ENCODE results near the gene ZBTB2. TPM values are rescaled to one million over a fixed set of nuclear protein-coding genes. Genes with fewer than 3 reads are reported as not detected.
"Not testable (repeated sequence)": the region's sequence is repeated elsewhere in the genome, so short reads cannot be mapped to it uniquely, and the experiment has no call there.

ZBTB2 gene
- total RNA-seq, 3 donors from 2014 or later (not counting 1 experiment from before 2014, with no cell fraction given), result 27.4 to 36.9 (median 29.9) TPM

DNA sequence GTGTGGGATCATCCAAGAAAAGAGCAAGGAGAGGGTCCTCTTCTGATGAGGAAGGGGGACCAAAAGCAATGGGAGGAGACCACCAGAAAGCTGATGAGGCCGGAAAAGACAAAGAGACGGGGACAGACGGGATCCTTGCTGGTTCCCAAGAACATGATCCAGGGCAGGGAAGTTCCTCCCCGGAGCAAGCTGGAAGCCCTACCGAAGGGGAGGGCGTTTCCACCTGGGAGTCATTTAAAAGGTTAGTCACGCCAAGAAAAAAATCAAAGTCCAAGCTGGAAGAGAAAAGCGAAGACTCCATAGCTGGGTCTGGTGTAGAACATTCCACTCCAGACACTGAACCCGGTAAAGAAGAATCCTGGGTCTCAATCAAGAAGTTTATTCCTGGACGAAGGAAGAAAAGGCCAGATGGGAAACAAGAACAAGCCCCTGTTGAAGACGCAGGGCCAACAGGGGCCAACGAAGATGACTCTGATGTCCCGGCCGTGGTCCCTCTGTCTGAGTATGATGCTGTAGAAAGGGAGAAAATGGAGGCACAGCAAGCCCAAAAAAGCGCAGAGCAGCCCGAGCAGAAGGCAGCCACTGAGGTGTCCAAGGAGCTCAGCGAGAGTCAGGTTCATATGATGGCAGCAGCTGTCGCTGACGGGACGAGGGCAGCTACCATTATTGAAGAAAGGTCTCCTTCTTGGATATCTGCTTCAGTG, 40.8 kb downstream of the ZBTB2 start:
- Mint-ChIP-seq H3K4me3 (no peak overlapping the region), H3K27ac (no peak overlapping the region), H3K9me3 (no peaks in the 10 kb centered on the region), H3K27me3 (ENCODE audit: low read depth in 2 of 2) (no peaks in the 10 kb centered on the region), H3K36me3 (no peaks in the 10 kb centered on the region), H3K4me1 (no peaks in the 10 kb centered on the region)
- no peaks in the 10 kb centered on the region for H3K4me1 ChIP-seq (ENCODE audit: control insufficient read depth, insufficient read depth, low read length)
- no peaks in the 10 kb centered on the region for H3K36me3 ChIP-seq (ENCODE audit: control insufficient read depth, insufficient read depth, low read length)
- no peaks in the 10 kb centered on the region for H3K27me3 ChIP-seq (ENCODE audit: control insufficient read depth, insufficient read depth, low read length)
- H3K9me3 ChIP-seq (ENCODE audit: control insufficient read depth, insufficient read depth, low read length), result no peaks in the 10 kb centered on the region
- DNase-seq, result no peak
- intact Hi-C loops (cut with micrococcal nuclease), result no loop called here
- no peak for ATAC-seq
- WGBS (ENCODE audit: insufficient coverage), result 96% methylated on average over 20 of the region's 20 CpGs
- H3K27ac ChIP-seq (ENCODE audit: low read length), result no peak overlapping the region
- TF ChIP-seq CTCF (IDR thresholded peaks at IDR 0.05), result no peak
- no peak overlapping the region for H3K4me3 ChIP-seq (ENCODE audit: low read length)

- H3K27me3 Mint-ChIP-seq (ENCODE audit: low read depth in 2 of 2), result no peaks in the 10 kb centered on the region
- DNase-seq (no peak), ATAC-seq (no peak)
- no peaks in the 10 kb centered on the region for H3K9me3 Mint-ChIP-seq
- Histone ChIP-seq H3K27me3 (ENCODE audit: control insufficient read depth, insufficient read depth, low read length) (no peaks in the 10 kb centered on the region), H3K9me3 (ENCODE audit: control insufficient read depth, insufficient read depth, low read length) (no peaks in the 10 kb centered on the region), H3K27ac (ENCODE audit: low read length) (no peak overlapping the region), H3K4me1 (ENCODE audit: control insufficient read depth, insufficient read depth, low read length) (no peaks in the 10 kb centered on the region), H3K36me3 (ENCODE audit: control insufficient read depth, insufficient read depth, low read length) (no peaks in the 10 kb centered on the region), H3K4me3 (ENCODE audit: low read length) (no peak overlapping the region)
- no peak for TF ChIP-seq CTCF (IDR thresholded peaks at IDR 0.05)
- intact Hi-C loops (cut with micrococcal nuclease), result no loop called here
- 91% methylated on average over 19 of the region's 19 CpGs for WGBS (ENCODE audit: insufficient coverage)
- H3K36me3 Mint-ChIP-seq, result no peaks in the 10 kb centered on the region
- H3K4me3 Mint-ChIP-seq, result no peak overlapping the region
- no peaks in the 10 kb centered on the region for H3K4me1 Mint-ChIP-seq
- H3K27ac Mint-ChIP-seq, result no peak overlapping the region
These were observed 41.6 kb downstream of the ZBTB2 start for GRCh38 chr6:151349651-151350270.

GRCh38 chr6:151342750-151343149, 48.6 kb downstream of the ZBTB2 start:
- DNase-seq; H3K4me3 ChIP-seq (ENCODE audit: low read length): not testable (repeated sequence)
- WGBS (ENCODE audit: insufficient coverage), result 89% methylated on average over 10 of the region's 10 CpGs

DNA sequence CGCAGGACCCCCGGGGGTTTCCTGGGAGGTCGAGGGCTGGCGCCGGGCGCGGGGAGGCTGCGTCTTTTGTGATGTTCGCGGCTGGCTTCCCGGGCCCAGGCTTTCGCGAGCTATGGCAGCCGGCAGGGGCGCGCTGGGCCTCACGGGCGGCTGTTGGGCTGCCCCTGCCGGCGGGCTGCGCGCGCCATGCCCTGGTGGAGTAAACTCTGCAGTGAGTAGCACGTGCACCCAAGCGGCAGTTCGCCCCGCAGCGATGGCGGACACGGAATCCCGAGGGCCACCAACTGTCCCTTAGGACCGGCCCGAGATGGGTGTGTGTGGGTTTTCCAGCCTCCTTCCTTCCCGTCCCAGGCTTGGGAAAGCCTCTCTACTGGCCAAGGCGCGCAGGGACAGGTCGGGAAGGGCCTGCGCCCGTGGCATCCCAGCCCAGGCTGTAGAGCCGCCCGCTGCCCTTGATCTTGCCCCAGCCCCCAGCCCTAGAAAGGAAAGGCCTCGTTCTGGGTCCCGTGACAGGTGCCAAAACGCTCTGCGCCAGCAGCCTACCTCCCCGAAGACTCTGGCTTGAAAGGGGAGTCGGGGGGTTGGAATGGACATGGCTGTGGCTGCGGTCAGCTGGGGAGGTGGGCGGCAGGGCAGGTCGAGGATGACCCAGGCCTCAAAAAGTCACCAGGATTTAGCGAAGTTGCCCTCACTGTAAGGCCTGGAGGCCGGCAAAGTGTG, 49.7 kb downstream of the ZBTB2 start:
- intact Hi-C loops (cut with micrococcal nuclease), result no loop called here
- WGBS (ENCODE audit: insufficient coverage), result 95% methylated on average over 51 of the region's 52 CpGs

More at GRCh38 chr6:151342750-151343149, 48.6 kb downstream of the ZBTB2 start:
- H3K36me3 ChIP-seq (ENCODE audit: control insufficient read depth, insufficient read depth, low read length); H3K4me1 Mint-ChIP-seq; H3K4me3 Mint-ChIP-seq; H3K27ac ChIP-seq (ENCODE audit: low read length); H3K4me1 ChIP-seq (ENCODE audit: control insufficient read depth, insufficient read depth, low read length); ATAC-seq; H3K36me3 Mint-ChIP-seq; H3K27me3 ChIP-seq (ENCODE audit: control insufficient read depth, insufficient read depth, low read length); intact Hi-C loops (cut with micrococcal nuclease); H3K9me3 ChIP-seq (ENCODE audit: control insufficient read depth, insufficient read depth, low read length); H3K9me3 Mint-ChIP-seq; H3K27me3 Mint-ChIP-seq (ENCODE audit: low read depth in 2 of 2); H3K27ac Mint-ChIP-seq: not testable (repeated sequence)

More for the DNA sequence above, 49.7 kb downstream of the ZBTB2 start:
- ATAC-seq (no peak), DNase-seq (no peak)
- no peak overlapping the region for H3K27ac Mint-ChIP-seq
- Histone ChIP-seq H3K36me3 (ENCODE audit: control insufficient read depth, insufficient read depth, low read length) (no peaks in the 10 kb centered on the region), H3K4me1 (ENCODE audit: control insufficient read depth, insufficient read depth, low read length) (no peaks in the 10 kb centered on the region), H3K4me3 (ENCODE audit: low read length) (no peak overlapping the region), H3K27ac (ENCODE audit: low read length) (no peak overlapping the region), H3K27me3 (ENCODE audit: control insufficient read depth, insufficient read depth, low read length) (no peaks in the 10 kb centered on the region), H3K9me3 (ENCODE audit: control insufficient read depth, insufficient read depth, low read length) (no peaks in the 10 kb centered on the region)
- no peaks in the 10 kb centered on the region for H3K36me3 Mint-ChIP-seq
- no peaks in the 10 kb centered on the region for H3K27me3 Mint-ChIP-seq (ENCODE audit: low read depth in 2 of 2)
- H3K9me3 Mint-ChIP-seq, result no peaks in the 10 kb centered on the region
- TF ChIP-seq CTCF (IDR thresholded peaks at IDR 0.05), result no peak
- H3K4me1 Mint-ChIP-seq, result no peaks in the 10 kb centered on the region
- H3K4me3 Mint-ChIP-seq, result no peak overlapping the region
